ENCODE measurements around the gene TSSK2. TPM values are rescaled to one million over a fixed set of nuclear protein-coding genes. Genes with fewer than 3 reads are reported as not detected.

TSSK2 gene
- not detected in 2 replicates for total RNA-seq

GRCh38 chr22:19130959-19131684 is at the start of gene TSSK2:
TSS of gene TSSK2 (plus strand) at chr22:19131308. CDS start at chr22:19131400, 92 bp downstream.

GRCh38 chr22:19122143-19122751 is 8.9 kb upstream of the TSSK2 start, which contains the start of gene DGCR2:
TSS of gene DGCR2 (minus strand) at chr22:19122412. CDS start at chr22:19122206, 206 bp downstream.

GRCh38 chr22:19149991-19150390 is 18.9 kb downstream of the TSSK2 start, which contains the start of gene GSC2:
TSS of gene GSC2 (minus strand) at chr22:19150292. CDS start at chr22:19150283, 9 bp downstream.

GRCh38 chr22:19178657-19179496 is 47.8 kb downstream of the TSSK2 start, which contains the start of gene SLC25A1:
TSS of gene SLC25A1 (minus strand) at chr22:19178736. CDS start at chr22:19178673, 63 bp downstream.

Other genes starting within 250 kb of the TSSK2 start
- gene DGCR6, start 225.0 kb upstream of the TSSK2 start, total RNA-seq = 0.14 and 1.8 TPM in 2 replicates
- not detected in 2 replicates for gene PRODH, start 195.0 kb upstream of the TSSK2 start, total RNA-seq
- 45.7 and 54.4 TPM in 2 replicates for gene DGCR2, start 8.9 kb upstream of the TSSK2 start, total RNA-seq
- gene ESS2, start 13.3 kb downstream of the TSSK2 start, total RNA-seq = 8.9 and 10.9 TPM in 2 replicates
- not detected in 2 replicates for gene GSC2, start 19.0 kb downstream of the TSSK2 start, total RNA-seq
- gene SLC25A1, start 47.4 kb downstream of the TSSK2 start, total RNA-seq = 152 and 199 TPM in 2 replicates
- gene CLTCL1, start 160.4 kb downstream of the TSSK2 start, total RNA-seq = 34.4 TPM in 2 replicates

Data from smooth muscle cell of the umbilical artery (primary cell).